ENCODE results near the gene FOS. TPM values are rescaled to one million over a fixed set of nuclear protein-coding genes. Genes with fewer than 3 reads are reported as not detected.

The FOS gene
- total RNA-seq, 1 donor from 2014 or later = 79.9 TPM

- DNase-seq (ENCODE audit: extremely low read depth, low read depth, low spot score) = no peak
Observed at GRCh38 chr14:75311356-75311755, 32.7 kb downstream of the FOS start.

- DNase-seq (ENCODE audit: extremely low read depth, low read depth, low spot score) = no peak
Observed at GRCh38 chr14:75312341-75312740, 33.7 kb downstream of the FOS start.

DNA sequence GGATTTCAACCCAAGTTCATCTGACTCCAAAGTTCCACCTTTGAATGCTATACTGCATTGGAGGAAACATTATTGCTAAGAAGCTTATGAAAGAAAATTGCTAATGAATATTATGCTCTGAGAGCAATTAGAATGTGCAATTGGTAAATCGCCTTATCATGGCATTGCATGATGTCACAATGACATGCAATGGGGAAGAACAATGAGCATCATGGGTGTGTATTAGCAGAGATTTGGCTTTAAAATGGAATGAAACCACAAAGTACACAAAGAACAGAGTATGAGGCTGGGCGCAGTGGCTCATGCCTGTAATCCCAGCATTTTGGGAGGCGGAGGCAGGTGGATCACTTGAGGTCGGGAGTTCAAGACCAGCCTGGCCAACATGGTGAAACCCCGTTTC, 34.7 kb downstream of the FOS start:
- DNase-seq (ENCODE audit: extremely low read depth, low read depth, low spot score) = no peak

- no peak for DNase-seq (ENCODE audit: extremely low read depth, low read depth, low spot score)
Observed at GRCh38 chr14:75315144-75315543, 36.5 kb downstream of the FOS start.

GRCh38 chr14:75317148-75317547, 38.5 kb downstream of the FOS start:
- no peak for DNase-seq (ENCODE audit: extremely low read depth, low read depth, low spot score)

GRCh38 chr14:75318353-75318752, 39.7 kb downstream of the FOS start:
- DNase-seq (ENCODE audit: extremely low read depth, low read depth, low spot score) = no peak

GRCh38 chr14:75319021-75319420, 40.4 kb downstream of the FOS start:
- DNase-seq (ENCODE audit: extremely low read depth, low read depth, low spot score) = no peak

DNA sequence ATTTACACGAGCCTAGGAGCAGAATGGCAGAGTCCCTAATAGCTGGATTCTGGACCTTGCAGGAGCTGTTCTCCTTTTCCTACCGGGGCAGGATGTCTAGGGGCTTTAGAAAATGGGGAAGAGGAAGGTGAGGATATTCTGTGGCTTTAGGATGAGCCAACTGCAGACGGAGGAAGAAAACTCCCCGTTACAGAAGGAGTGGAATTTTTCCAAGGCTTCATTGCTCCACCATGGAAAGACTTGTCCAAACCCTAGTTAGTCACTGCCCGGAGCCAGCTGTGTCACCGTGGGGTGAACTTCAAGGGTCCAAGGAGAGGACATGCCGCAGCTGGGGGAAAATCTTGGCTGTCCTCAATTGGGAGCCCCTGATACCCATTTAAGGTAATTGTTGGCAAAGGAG, 41.6 kb downstream of the FOS start:
- DNase-seq (ENCODE audit: extremely low read depth, low read depth, low spot score) = no peak

- DNase-seq (ENCODE audit: extremely low read depth, low read depth, low spot score) = no peak
Observed at GRCh38 chr14:75322746-75323145, 44.1 kb downstream of the FOS start.

DNA sequence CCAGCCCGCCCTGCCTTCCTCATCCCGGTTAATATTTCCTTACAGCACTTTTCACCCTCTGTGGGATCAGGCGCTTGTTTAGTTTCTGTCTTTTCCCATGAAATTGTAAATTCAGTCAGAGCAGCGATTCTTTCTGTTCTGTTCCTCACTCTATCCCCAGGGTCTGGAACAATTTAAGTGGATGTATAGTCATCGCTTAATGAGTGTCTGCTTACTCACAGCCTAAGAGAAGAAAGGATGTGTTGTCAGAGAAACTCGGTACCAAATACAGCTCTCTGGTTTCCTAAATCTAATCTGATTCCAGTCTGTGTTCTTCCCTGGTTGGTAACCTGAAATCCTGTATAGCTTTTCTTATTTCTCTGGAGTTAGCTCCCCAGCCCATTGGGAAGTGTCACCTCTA, 44.9 kb downstream of the FOS start:
- no peak for DNase-seq (ENCODE audit: extremely low read depth, low read depth, low spot score)

GRCh38 chr14:75328558-75329155, 50.0 kb downstream of the FOS start:
- no peak for DNase-seq (ENCODE audit: extremely low read depth, low read depth, low spot score)

DNA sequence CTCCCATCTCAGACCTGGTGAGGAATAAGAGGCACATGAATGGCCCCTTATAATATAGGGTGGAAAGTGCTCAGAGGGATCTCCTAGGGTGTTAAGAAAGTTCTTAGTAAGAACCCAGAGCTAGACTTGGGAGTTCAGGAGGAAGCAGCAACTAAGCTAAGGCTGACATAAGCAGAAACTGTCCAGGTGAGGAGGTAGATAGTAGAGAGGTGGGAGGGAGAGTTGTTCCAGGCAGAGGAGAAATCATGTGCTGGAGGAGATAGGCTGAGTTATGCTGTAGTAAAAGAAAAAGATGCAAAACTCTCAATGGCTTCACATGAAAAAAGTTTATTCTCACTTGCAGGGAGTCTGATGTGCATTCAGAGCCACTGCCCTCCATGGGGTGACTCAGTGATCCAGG, 50.7 kb downstream of the FOS start:
- no peak for DNase-seq (ENCODE audit: extremely low read depth, low read depth, low spot score)

GRCh38 chr14:75331471-75331870, 52.8 kb downstream of the FOS start:
- DNase-seq (ENCODE audit: extremely low read depth, low read depth, low spot score) = no peak

Other genes with a start within 250 kb of the FOS start
- 12.5 and 13.6 TPM in 2 replicates for gene MLH3, start 227.4 kb upstream of the FOS start, total RNA-seq
- 8.2 and 13.3 TPM in 2 replicates for gene ACYP1, start 214.8 kb upstream of the FOS start, total RNA-seq
- 0.93 and 1.5 TPM in 2 replicates for gene ZC2HC1C, start 209.2 kb upstream of the FOS start, total RNA-seq
- 29.3 and 35.8 TPM in 2 replicates for gene NEK9, start 151.8 kb upstream of the FOS start, total RNA-seq
- 244 and 280 TPM in 2 replicates for gene TMED10, start 102.2 kb upstream of the FOS start, total RNA-seq
- gene JDP2, start 149.2 kb downstream of the FOS start, total RNA-seq = 8.8 and 13.0 TPM in 2 replicates
- gene BATF, start 243.6 kb downstream of the FOS start, total RNA-seq = not detected in 2 replicates

All from glomerular endothelial cell (primary cell).